CD4-positive, alpha-beta T cell (primary cell): ENCODE results near the gene ZNF391. TPM values are rescaled to one million over a fixed set of nuclear protein-coding genes. Genes with fewer than 3 reads are reported as not detected.

Experiments
- ATAC-seq: fragments of 200-7000 bp; cut with Tn5 transposase; one replicate; pipeline ENCODE4 v1.10.0; 2022; ENCODE audit warnings: mild to moderate bottlenecking; ENCODE audit not compliant: poor library complexity
- CTCF ChIA-PET: fragments of 350-600 bp; sonication (Branson Sonifier 250); formaldehyde crosslinking; loops from one replicate; lab custom pipeline; 2021; ENCODE audit warnings: antibody characterized with exemption, inconsistent platforms; lab: Charles Lee
- POLR2A ChIA-PET: fragments of 350-600 bp; sonication (Branson Sonifier 250); formaldehyde crosslinking; loops from one replicate; lab custom pipeline; 2021; ENCODE audit warnings: antibody characterized with exemption, inconsistent platforms; lab: Charles Lee
- DNase-seq, 14 experiments: peaks; one replicate each; pipeline ENCODE4 v3.0.0-alpha.2; 2013 to 2020; ENCODE audit warnings: mixed read lengths in 2 of 14
- H3K27ac ChIP-seq, 2 donors: one replicate each; pipeline versions ENCODE4 v1.5.1 to v1.7.0; 2013; ENCODE audit warnings: low read length in 2 of 2, low read depth in 1 of 2, mild to moderate bottlenecking in 1 of 2
- H3K27me3 ChIP-seq, 2 experiments: 1 replicate in 1 of 2; 2 replicates in 1 of 2; pipeline versions ENCODE4 v1.6.1 to v1.7.0; 2013; ENCODE audit warnings: low read length in 2 of 2, control low read depth in 1 of 2, mild to moderate bottlenecking in 1 of 2, moderate library complexity in 1 of 2; ENCODE audit not compliant: insufficient read depth in 2 of 2, control insufficient read depth in 1 of 2
- H3K36me3 ChIP-seq: one replicate; pipeline ENCODE4 v1.6.1; 2013; ENCODE audit warnings: low read length, control low read depth; ENCODE audit not compliant: insufficient read depth
- H3K4me1 ChIP-seq: one replicate; pipeline ENCODE4 v1.6.1; 2013; ENCODE audit warnings: low read length, control low read depth; ENCODE audit not compliant: insufficient read depth
- H3K4me3 ChIP-seq: one replicate; pipeline ENCODE4 v1.5.1; 2013; ENCODE audit warnings: mild to moderate bottlenecking, low read length, moderate library complexity
- H3K9me3 ChIP-seq, 2 experiments: 1 replicate in 1 of 2; 2 replicates in 1 of 2; pipeline versions ENCODE4 v1.6.1 to v1.7.0; 2013; ENCODE audit warnings: low read length in 2 of 2, mild to moderate bottlenecking in 2 of 2, control low read depth in 1 of 2, moderate library complexity in 1 of 2; ENCODE audit not compliant: control insufficient read depth in 1 of 2, insufficient read depth in 1 of 2
- H3K27ac Mint-ChIP-seq: one replicate; pipeline ENCODE4 v1.8.0; 2020; ENCODE audit warnings: mixed read lengths
- H3K27me3 Mint-ChIP-seq: one replicate; pipeline ENCODE4 v1.8.0; 2021; ENCODE audit warnings: mixed read lengths
- H3K36me3 Mint-ChIP-seq: one replicate; pipeline ENCODE4 v1.8.0; 2021; ENCODE audit warnings: low read depth, mixed read lengths
- H3K4me1 Mint-ChIP-seq: one replicate; pipeline ENCODE4 v1.8.0; 2021; ENCODE audit warnings: low read depth, mixed read lengths
- H3K4me3 Mint-ChIP-seq: one replicate; pipeline ENCODE4 v1.8.0; 2020; ENCODE audit warnings: mild to moderate bottlenecking, mixed read lengths
- H3K9me3 Mint-ChIP-seq: one replicate; pipeline ENCODE4 v1.8.0; 2020; ENCODE audit warnings: mixed read lengths
- CTCF ChIP-seq: fragments of 200-600 bp; IDR thresholded peaks from one replicate; pipeline ENCODE4 v1.8.0; 2022; ENCODE audit warnings: antibody characterized with exemption, mild to moderate bottlenecking
- intact Hi-C, 2 experiments: fragments of 100-400 bp; cut with DNase I in 1 of 2; cut with micrococcal nuclease in 1 of 2; formaldehyde crosslinking; loops; one replicate each; pipeline versions ENCODE4 v1.15.1 to v1.9.0; 2023 to 2025; cut with DNase I, micrococcal nuclease
- total RNA-seq, 174 experiments: library from RNA in 2 of 174; stranded (reverse) in 2 of 174; gene quantifications; one replicate each; pipeline ENCODE4 v1.2.3 and lab custom pipeline; 2021 to 2026

ZNF391 gene
- total RNA-seq, 2 experiments from 2014 or later = 1.6 to 1.8 TPM

- POLR2A ChIA-PET = no interaction called here
- ATAC-seq (no peak), DNase-seq (no peak)
- Mint-ChIP-seq H3K9me3 (peaks cover 11% of the 10 kb centered on the region), H3K4me1 (no peaks in the 10 kb centered on the region), H3K4me3 (no peak overlapping the region), H3K27ac (no peak overlapping the region), H3K36me3 (peaks cover 21% of the 10 kb centered on the region), H3K27me3 (no peaks in the 10 kb centered on the region)
- H3K27me3 ChIP-seq = peaks cover 0 to 3% of the 10 kb centered on the region in 2 experiments
- H3K36me3 ChIP-seq = no peaks in the 10 kb centered on the region
- no peaks in the 10 kb centered on the region for H3K4me1 ChIP-seq
- no peak overlapping the region for H3K4me3 ChIP-seq
- H3K27ac ChIP-seq = no peak overlapping the region
- peaks cover 0 to 18% of the 10 kb centered on the region in 2 experiments for H3K9me3 ChIP-seq
- CTCF ChIA-PET = no interaction called here
- intact Hi-C loops = no loop called here
- TF ChIP-seq CTCF = no peak
Observed at GRCh38 chr6:27407153-27407814, 18.7 kb downstream of the ZNF391 start.

- H3K27me3 ChIP-seq = no peaks in the 10 kb centered on the region
- ChIA-PET POLR2A (no interaction called here), CTCF (no interaction called here)
- no peaks in the 10 kb centered on the region for H3K9me3 ChIP-seq
- H3K27me3 Mint-ChIP-seq = peaks cover 12% of the 10 kb centered on the region
- no peaks in the 10 kb centered on the region for H3K4me1 ChIP-seq
- no peaks in the 10 kb centered on the region for H3K4me1 Mint-ChIP-seq
- DNase-seq (no peak), ATAC-seq (no peak)
- H3K27ac ChIP-seq = no peak overlapping the region
- TF ChIP-seq CTCF = no peak
- no peak overlapping the region for H3K4me3 ChIP-seq
- H3K9me3 Mint-ChIP-seq = peaks cover 4% of the 10 kb centered on the region
- peaks cover 5% of the 10 kb centered on the region for H3K36me3 Mint-ChIP-seq
- intact Hi-C loops = no loop called here
- no peaks in the 10 kb centered on the region for H3K36me3 ChIP-seq
- H3K27ac Mint-ChIP-seq = no peak overlapping the region
- no peak overlapping the region for H3K4me3 Mint-ChIP-seq
Observed at GRCh38 chr6:27414300-27414699, 25.7 kb downstream of the ZNF391 start.

GRCh38 chr6:27414996-27415395 is 26.4 kb downstream of the ZNF391 start:
- POLR2A ChIA-PET = no interaction called here
- H3K4me3 ChIP-seq = no peak overlapping the region
- intact Hi-C loops = no loop called here
- peaks cover 18% of the 10 kb centered on the region for H3K27me3 Mint-ChIP-seq
- DNase-seq (no peak), ATAC-seq (no peak)
- H3K9me3 ChIP-seq = no peaks in the 10 kb centered on the region
- H3K36me3 ChIP-seq = no peaks in the 10 kb centered on the region
- peaks cover 4% of the 10 kb centered on the region for H3K9me3 Mint-ChIP-seq
- H3K4me1 ChIP-seq = no peaks in the 10 kb centered on the region
- no peaks in the 10 kb centered on the region for H3K4me1 Mint-ChIP-seq
- H3K27ac ChIP-seq = no peak overlapping the region
- CTCF ChIA-PET = no interaction called here
- H3K27ac Mint-ChIP-seq = no peak overlapping the region
- peaks cover 3 to 6% of the 10 kb centered on the region in 2 experiments for H3K27me3 ChIP-seq
- peaks cover 5% of the 10 kb centered on the region for H3K36me3 Mint-ChIP-seq
- TF ChIP-seq CTCF = no peak
- no peak overlapping the region for H3K4me3 Mint-ChIP-seq
